SK-N-SH treated with all-trans-retinoic acid at 6 μM for 48 hours (cell line): ENCODE results near the gene PPP5C.
"Not testable (repeated sequence)": the region's sequence is repeated elsewhere in the genome, so short reads cannot be mapped to it uniquely, and the experiment has no call there.

ENCODE experiments used
- CREB5 ChIP-seq: fragments of 250-450 bp; sonication (Bioruptor Pico); IDR thresholded peaks from 2 replicates; pipeline ENCODE4 v1.5.1; 2020; ENCODE audit warnings: low read depth, mild to moderate bottlenecking, moderate library complexity
- GLIS3 ChIP-seq: fragments of 250-450 bp; sonication (Bioruptor Pico); IDR thresholded peaks from 2 replicates; pipeline ENCODE4 v1.5.0; 2020; ENCODE audit warnings: mild to moderate bottlenecking, moderate library complexity
- PATZ1 ChIP-seq: fragments of 250-450 bp; sonication (Bioruptor Pico); IDR thresholded peaks from 2 replicates; pipeline ENCODE4 v1.8.0; 2020; ENCODE audit warnings: mild to moderate bottlenecking, moderate library complexity, borderline replicate concordance
- TOX ChIP-seq: fragments of 250-450 bp; sonication (Bioruptor Pico); IDR thresholded peaks from 2 replicates; pipeline ENCODE4 v1.8.0; 2021; ENCODE audit warnings: mild to moderate bottlenecking, moderate library complexity, borderline replicate concordance
- ZNF565 ChIP-seq: fragments of 450-650 bp; formaldehyde crosslinking; conservative IDR thresholded peaks from 2 replicates; pipeline ENCODE4 v1.5.0; 2020; ENCODE audit warnings: low read depth, mild to moderate bottlenecking, moderate library complexity
- TF ChIP-seq, protein P1 (sequence below): fragments of 250-450 bp; sonication (Bioruptor Pico); IDR thresholded peaks from 2 replicates; pipeline ENCODE4 v1.5.0; 2020; ENCODE audit warnings: mild to moderate bottlenecking, moderate library complexity

DNA sequence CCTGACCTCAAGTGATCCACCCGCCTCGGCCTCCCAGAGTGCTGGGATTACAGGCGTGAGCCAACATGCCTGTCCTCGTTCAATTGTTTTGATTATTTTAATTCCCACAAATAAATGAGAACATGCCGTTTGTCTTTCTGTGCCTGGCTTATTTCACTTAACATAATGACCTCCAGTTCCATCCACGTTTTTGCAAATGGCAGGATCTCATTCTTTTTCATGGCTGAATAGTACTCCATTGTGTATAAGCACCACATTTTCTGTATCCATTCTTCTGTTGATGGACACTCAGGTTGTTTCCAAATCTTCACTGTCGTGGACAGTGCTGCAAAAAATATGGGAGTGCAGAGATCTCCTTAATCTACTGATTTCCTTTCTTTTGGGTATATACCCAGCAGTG is 86.6 kb downstream of the PPP5C start:
- TF ChIP-seq PATZ1 (CRISPR knock-in tag); GLIS3 (CRISPR knock-in tag); ZNF565 (CRISPR knock-in tag); CREB5 (CRISPR knock-in tag); TOX: not testable (repeated sequence)
- TF ChIP-seq, protein P1, sequence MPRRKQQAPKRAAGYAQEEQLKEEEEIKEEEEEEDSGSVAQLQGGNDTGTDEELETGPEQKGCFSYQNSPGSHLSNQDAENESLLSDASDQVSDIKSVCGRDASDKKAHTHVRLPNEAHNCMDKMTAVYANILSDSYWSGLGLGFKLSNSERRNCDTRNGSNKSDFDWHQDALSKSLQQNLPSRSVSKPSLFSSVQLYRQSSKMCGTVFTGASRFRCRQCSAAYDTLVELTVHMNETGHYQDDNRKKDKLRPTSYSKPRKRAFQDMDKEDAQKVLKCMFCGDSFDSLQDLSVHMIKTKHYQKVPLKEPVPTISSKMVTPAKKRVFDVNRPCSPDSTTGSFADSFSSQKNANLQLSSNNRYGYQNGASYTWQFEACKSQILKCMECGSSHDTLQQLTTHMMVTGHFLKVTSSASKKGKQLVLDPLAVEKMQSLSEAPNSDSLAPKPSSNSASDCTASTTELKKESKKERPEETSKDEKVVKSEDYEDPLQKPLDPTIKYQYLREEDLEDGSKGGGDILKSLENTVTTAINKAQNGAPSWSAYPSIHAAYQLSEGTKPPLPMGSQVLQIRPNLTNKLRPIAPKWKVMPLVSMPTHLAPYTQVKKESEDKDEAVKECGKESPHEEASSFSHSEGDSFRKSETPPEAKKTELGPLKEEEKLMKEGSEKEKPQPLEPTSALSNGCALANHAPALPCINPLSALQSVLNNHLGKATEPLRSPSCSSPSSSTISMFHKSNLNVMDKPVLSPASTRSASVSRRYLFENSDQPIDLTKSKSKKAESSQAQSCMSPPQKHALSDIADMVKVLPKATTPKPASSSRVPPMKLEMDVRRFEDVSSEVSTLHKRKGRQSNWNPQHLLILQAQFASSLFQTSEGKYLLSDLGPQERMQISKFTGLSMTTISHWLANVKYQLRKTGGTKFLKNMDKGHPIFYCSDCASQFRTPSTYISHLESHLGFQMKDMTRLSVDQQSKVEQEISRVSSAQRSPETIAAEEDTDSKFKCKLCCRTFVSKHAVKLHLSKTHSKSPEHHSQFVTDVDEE (CRISPR knock-in tag), result not testable (repeated sequence)
